Measurements from ENCODE around the gene FTSJ1.

The FTSJ1 gene

DNA sequence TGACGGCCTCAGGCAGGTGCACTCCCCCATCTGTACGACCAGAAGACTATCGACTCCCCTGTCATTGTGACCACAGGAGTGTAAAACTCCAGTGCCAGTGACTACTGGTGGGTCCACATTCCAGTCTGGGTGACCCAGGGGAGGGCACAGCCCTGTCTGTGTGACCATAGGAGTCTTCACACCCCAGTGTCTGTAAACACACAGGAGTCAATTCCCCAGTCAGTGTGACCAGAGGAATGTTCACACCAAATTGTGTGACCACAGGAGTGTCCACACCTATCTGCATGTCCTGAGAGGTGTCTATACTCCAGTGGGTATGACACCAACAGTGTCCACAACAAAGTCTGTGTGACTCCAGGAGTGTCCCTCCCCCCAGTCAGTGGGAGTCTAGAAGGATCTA is 12.0 kb downstream of the FTSJ1 start:
- Histone ChIP-seq H4K20me1 (ENCODE audit: insufficient read depth, low read length) (no peaks in the 10 kb centered on the region), H3K4me1 (ENCODE audit: insufficient read depth, low read length) (no peaks in the 10 kb centered on the region), H3K27me3 (ENCODE audit: insufficient read depth, low read length, poor library complexity) (no peaks in the 10 kb centered on the region), H3K36me3 (ENCODE audit: insufficient read depth, low read length) (peaks cover 8% of the 10 kb centered on the region; the same call in 1 of the 2 replicates), H2AFZ (ENCODE audit: low read depth, low read length) (no peak overlapping the region), H3K9me3 (ENCODE audit: insufficient read depth, low read length, severe bottlenecking) (no peaks in the 10 kb centered on the region), H3K9ac (ENCODE audit: low read depth, low read length) (no peak overlapping the region), H3K4me2 (ENCODE audit: insufficient read depth, low read length) (no peak overlapping the region), H3K27ac (ENCODE audit: low read length) (no peak overlapping the region), H3K4me3 (ENCODE audit: low read depth in 1 of 2, low read length in 2 of 2) (no peak overlapping the region), H3K79me2 (ENCODE audit: insufficient read depth, low read length) (no peaks in the 10 kb centered on the region)
- no peak for ATAC-seq (ENCODE audit: insufficient read depth, low read depth)
- TF ChIP-seq, protein P1, sequence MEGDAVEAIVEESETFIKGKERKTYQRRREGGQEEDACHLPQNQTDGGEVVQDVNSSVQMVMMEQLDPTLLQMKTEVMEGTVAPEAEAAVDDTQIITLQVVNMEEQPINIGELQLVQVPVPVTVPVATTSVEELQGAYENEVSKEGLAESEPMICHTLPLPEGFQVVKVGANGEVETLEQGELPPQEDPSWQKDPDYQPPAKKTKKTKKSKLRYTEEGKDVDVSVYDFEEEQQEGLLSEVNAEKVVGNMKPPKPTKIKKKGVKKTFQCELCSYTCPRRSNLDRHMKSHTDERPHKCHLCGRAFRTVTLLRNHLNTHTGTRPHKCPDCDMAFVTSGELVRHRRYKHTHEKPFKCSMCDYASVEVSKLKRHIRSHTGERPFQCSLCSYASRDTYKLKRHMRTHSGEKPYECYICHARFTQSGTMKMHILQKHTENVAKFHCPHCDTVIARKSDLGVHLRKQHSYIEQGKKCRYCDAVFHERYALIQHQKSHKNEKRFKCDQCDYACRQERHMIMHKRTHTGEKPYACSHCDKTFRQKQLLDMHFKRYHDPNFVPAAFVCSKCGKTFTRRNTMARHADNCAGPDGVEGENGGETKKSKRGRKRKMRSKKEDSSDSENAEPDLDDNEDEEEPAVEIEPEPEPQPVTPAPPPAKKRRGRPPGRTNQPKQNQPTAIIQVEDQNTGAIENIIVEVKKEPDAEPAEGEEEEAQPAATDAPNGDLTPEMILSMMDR (IDR thresholded peaks at IDR 0.05; ENCODE audit: borderline replicate concordance, extremely low read depth, low read length, poor library complexity, severe bottlenecking) = no peak
- TF ChIP-seq EZH2 (IDR thresholded peaks at IDR 0.05; ENCODE audit: borderline replicate concordance, low read depth, low read length, severe bottlenecking) = no peak
- no peak for DNase-seq

DNA sequence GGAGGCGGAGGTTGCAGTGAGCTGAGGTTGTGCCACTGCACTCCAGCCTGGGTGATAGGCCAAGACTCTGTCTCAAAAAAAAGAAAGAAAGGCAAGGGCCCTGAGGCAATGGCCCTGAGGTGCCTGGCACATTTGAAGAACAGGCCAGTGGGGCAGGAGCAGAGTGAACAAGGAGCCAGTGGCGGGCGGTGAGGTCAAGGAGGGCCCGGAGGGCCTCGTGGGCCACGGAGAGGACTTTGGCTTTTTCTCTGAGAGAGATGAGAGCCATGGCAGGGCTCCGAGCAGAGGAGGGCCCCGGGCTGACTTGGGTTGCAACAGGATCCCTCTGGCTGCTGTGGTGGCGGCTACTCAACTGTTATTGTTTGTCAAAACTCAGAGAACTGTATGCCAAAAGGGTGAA is 13.3 kb downstream of the FTSJ1 start:
- DNase-seq = no peak
- Histone ChIP-seq H3K4me1 (ENCODE audit: insufficient read depth, low read length) (no peaks in the 10 kb centered on the region), H2AFZ (ENCODE audit: low read depth, low read length) (no peak overlapping the region), H3K27ac (ENCODE audit: low read length) (no peak overlapping the region), H3K4me2 (ENCODE audit: insufficient read depth, low read length) (no peak overlapping the region), H3K9me3 (ENCODE audit: insufficient read depth, low read length, severe bottlenecking) (no peaks in the 10 kb centered on the region), H3K9ac (ENCODE audit: low read depth, low read length) (no peak overlapping the region), H3K4me3 (ENCODE audit: low read depth in 1 of 2, low read length in 2 of 2) (no peak overlapping the region), H3K79me2 (ENCODE audit: insufficient read depth, low read length) (no peaks in the 10 kb centered on the region), H4K20me1 (ENCODE audit: insufficient read depth, low read length) (no peaks in the 10 kb centered on the region), H3K27me3 (ENCODE audit: insufficient read depth, low read length, poor library complexity) (no peaks in the 10 kb centered on the region), H3K36me3 (ENCODE audit: insufficient read depth, low read length) (peaks cover 2% of the 10 kb centered on the region; the same call in 1 of the 2 replicates)
- ATAC-seq (ENCODE audit: insufficient read depth, low read depth) = no peak
- TF ChIP-seq EZH2 (IDR thresholded peaks at IDR 0.05; ENCODE audit: borderline replicate concordance, low read depth, low read length, severe bottlenecking) = no peak
- TF ChIP-seq, protein P1 (IDR thresholded peaks at IDR 0.05; ENCODE audit: borderline replicate concordance, extremely low read depth, low read length, poor library complexity, severe bottlenecking) = no peak

DNA sequence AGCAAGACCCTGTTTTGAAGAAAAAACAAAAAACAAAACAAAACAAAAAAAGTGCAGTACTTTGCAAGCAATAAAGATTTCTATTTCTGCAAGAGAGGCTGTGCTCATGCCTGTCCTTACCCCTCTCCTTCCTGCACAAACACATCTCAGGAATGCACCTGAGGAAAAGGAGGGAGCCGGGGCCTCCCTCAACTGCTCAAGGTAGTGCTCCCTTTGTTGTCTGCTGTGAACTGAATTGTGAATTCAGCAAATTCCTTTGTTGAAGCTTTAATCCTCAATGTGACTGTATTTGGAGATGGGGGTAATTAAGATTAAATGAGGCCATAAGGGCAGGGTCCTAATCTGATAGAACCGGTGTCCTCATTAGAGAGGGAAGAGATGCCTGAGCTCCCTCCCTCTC is 13.9 kb downstream of the FTSJ1 start:
- DNase-seq (no peak), ATAC-seq (ENCODE audit: insufficient read depth, low read depth) (no peak)
- Histone ChIP-seq H3K4me1 (ENCODE audit: insufficient read depth, low read length) (no peaks in the 10 kb centered on the region), H4K20me1 (ENCODE audit: insufficient read depth, low read length) (no peaks in the 10 kb centered on the region), H3K79me2 (ENCODE audit: insufficient read depth, low read length) (no peaks in the 10 kb centered on the region), H3K4me2 (ENCODE audit: insufficient read depth, low read length) (no peak overlapping the region), H3K9ac (ENCODE audit: low read depth, low read length) (no peak overlapping the region), H2AFZ (ENCODE audit: low read depth, low read length) (no peak overlapping the region), H3K36me3 (ENCODE audit: insufficient read depth, low read length) (peaks cover 2% of the 10 kb centered on the region; the same call in 1 of the 2 replicates), H3K27me3 (ENCODE audit: insufficient read depth, low read length, poor library complexity) (no peaks in the 10 kb centered on the region), H3K27ac (ENCODE audit: low read length) (no peak overlapping the region), H3K9me3 (ENCODE audit: insufficient read depth, low read length, severe bottlenecking) (no peaks in the 10 kb centered on the region), H3K4me3 (ENCODE audit: low read depth in 1 of 2, low read length in 2 of 2) (no peak overlapping the region)
- TF ChIP-seq, protein P1 (IDR thresholded peaks at IDR 0.05; ENCODE audit: borderline replicate concordance, extremely low read depth, low read length, poor library complexity, severe bottlenecking) = no peak
- TF ChIP-seq EZH2 (IDR thresholded peaks at IDR 0.05; ENCODE audit: borderline replicate concordance, low read depth, low read length, severe bottlenecking) = no peak

DNA sequence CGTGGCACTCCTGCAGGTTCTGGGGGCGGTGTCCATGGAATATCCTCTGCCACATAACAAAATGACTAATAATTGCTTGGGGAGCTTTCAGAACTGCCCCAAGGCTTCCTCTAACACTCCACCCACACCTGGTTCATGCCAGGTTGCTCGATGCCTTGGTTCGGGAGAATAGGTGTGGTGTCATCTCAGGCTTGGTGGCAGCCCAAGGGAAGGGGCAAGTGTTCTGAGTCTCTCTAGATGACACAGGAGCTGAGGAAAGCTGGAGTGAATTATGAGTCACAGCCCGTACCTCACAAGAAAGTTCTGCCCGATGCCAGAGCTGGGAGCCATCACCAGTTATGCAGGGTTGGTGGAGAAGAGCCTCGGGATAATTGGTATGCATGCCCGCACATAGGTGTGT is 14.7 kb downstream of the FTSJ1 start:
- H3K9ac ChIP-seq (ENCODE audit: low read depth, low read length) = no peak overlapping the region
- no peak overlapping the region for H3K4me3 ChIP-seq (ENCODE audit: low read depth in 1 of 2, low read length in 2 of 2)
- H3K4me1 ChIP-seq (ENCODE audit: insufficient read depth, low read length) = no peaks in the 10 kb centered on the region
- peaks cover 2% of the 10 kb centered on the region; the same call in 1 of the 2 replicates for H3K36me3 ChIP-seq (ENCODE audit: insufficient read depth, low read length)
- H2AFZ ChIP-seq (ENCODE audit: low read depth, low read length) = no peak overlapping the region
- H3K27ac ChIP-seq (ENCODE audit: low read length) = no peak overlapping the region
- no peak overlapping the region for H3K4me2 ChIP-seq (ENCODE audit: insufficient read depth, low read length)
- TF ChIP-seq, protein P1 (IDR thresholded peaks at IDR 0.05; ENCODE audit: borderline replicate concordance, extremely low read depth, low read length, poor library complexity, severe bottlenecking) = no peak
- TF ChIP-seq EZH2 (IDR thresholded peaks at IDR 0.05; ENCODE audit: borderline replicate concordance, low read depth, low read length, severe bottlenecking) = no peak
- ATAC-seq (ENCODE audit: insufficient read depth, low read depth) = no peak
- DNase-seq = no peak
- no peaks in the 10 kb centered on the region for H3K79me2 ChIP-seq (ENCODE audit: insufficient read depth, low read length)
- H3K9me3 ChIP-seq (ENCODE audit: insufficient read depth, low read length, severe bottlenecking) = no peaks in the 10 kb centered on the region
- no peaks in the 10 kb centered on the region for H3K27me3 ChIP-seq (ENCODE audit: insufficient read depth, low read length, poor library complexity)
- H4K20me1 ChIP-seq (ENCODE audit: insufficient read depth, low read length) = no peaks in the 10 kb centered on the region

Data from DND-41 (cell line).